ENCODE measurements around the gene C11orf68.

DNA sequence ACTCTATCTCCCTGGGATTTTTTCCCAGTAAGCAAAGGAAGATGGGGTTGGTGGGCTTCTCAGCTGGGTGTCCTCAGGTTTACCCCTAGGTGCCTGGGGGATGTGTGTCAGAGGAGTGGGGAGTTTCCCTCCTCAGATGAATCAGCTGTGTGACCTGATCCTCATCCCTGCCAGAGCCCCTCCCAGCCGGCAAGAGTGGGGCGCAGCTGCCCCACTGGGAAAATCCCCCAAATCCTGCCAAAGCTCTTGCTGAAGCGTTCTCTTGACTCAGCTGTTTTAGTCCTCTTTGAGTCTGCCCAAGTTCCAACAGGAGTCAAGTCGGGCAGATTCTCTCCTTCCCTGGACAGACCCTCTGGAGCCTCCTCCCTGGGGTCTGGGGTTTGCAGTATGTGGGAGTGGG, 6.0 kb downstream of the C11orf68 start:
- no peak for TF ChIP-seq CTCF (IDR thresholded peaks at IDR 0.05)
- no peak for TF ChIP-seq POLR2A (IDR thresholded peaks at IDR 0.05)

Measured in thyroid gland (tissue), 4 donors.